A673 (cell line): ENCODE results near the gene LCN6. TPM values are rescaled to one million over a fixed set of nuclear protein-coding genes. Genes with fewer than 3 reads are reported as not detected.
A peak's percentile ranks its signal among the peaks of the same experiment; 100 is the strongest.

Source experiments
- BruUV-seq: library from RNA; stranded (reverse); fragments of 400-500 nt; replicated peaks from 2 replicates; lab custom pipeline; 2021; lab: Mats Ljungman, UMichigan
- CTCF ChIA-PET: fragments of 300-600 bp; sonication (Branson Sonifier 250); formaldehyde crosslinking; loops from one replicate; lab custom pipeline; 2022; ENCODE audit warnings: antibody characterized with exemption; lab: Charles Lee
- POLR2A ChIA-PET: fragments of 300-600 bp; sonication (Branson Sonifier 250); formaldehyde crosslinking; loops from one replicate; lab custom pipeline; 2022; ENCODE audit warnings: antibody characterized with exemption; ENCODE audit not compliant: low non-redundant PET; lab: Charles Lee
- DNase-seq: peaks from one replicate; pipeline ENCODE4 v3.0.0-alpha.2; 2015; ENCODE audit warnings: low spot score
- H3K27ac ChIP-seq: fragments of 200-600 bp; sonication (generic); 2 replicates; pipeline ENCODE4 v1.5.1; 2016; ENCODE audit warnings: mixed run types, low read depth, mild to moderate bottlenecking, mixed read lengths, antibody characterized with exemption, low read length; ENCODE audit not compliant: poor library complexity, severe bottlenecking
- H3K27me3 ChIP-seq: fragments of 200-600 bp; sonication (generic); replicated peaks from 2 replicates; pipeline ENCODE4 v1.6.1; 2017; ENCODE audit warnings: mixed run types, low read depth, mild to moderate bottlenecking, mixed read lengths, antibody characterized with exemption, low read length; ENCODE audit not compliant: insufficient read depth, poor library complexity
- H3K36me3 ChIP-seq: fragments of 200-600 bp; sonication (generic); 2 replicates; pipeline ENCODE4 v1.6.1; 2016; ENCODE audit warnings: mixed run types, mild to moderate bottlenecking, mixed read lengths, antibody characterized with exemption, low read length; ENCODE audit not compliant: insufficient read depth, poor library complexity, severe bottlenecking
- H3K4me1 ChIP-seq: fragments of 200-600 bp; sonication (generic); 2 replicates; pipeline ENCODE4 v1.6.1; 2017; ENCODE audit warnings: mixed run types, mild to moderate bottlenecking, mixed read lengths, antibody characterized with exemption, low read length; ENCODE audit not compliant: insufficient read depth, poor library complexity, severe bottlenecking
- H3K4me3 ChIP-seq: fragments of 200-600 bp; sonication (generic); 2 replicates; pipeline ENCODE4 v1.5.1; 2016; ENCODE audit warnings: low read depth, mixed run types, mild to moderate bottlenecking, mixed read lengths, low read length; ENCODE audit not compliant: poor library complexity, severe bottlenecking
- H3K9me3 ChIP-seq: fragments of 200-600 bp; sonication (generic); 2 replicates; pipeline ENCODE4 v1.6.1; 2016; ENCODE audit warnings: mixed run types, low read depth, mild to moderate bottlenecking, mixed read lengths, antibody characterized with exemption, low read length; ENCODE audit not compliant: poor library complexity, severe bottlenecking
- CTCF ChIP-seq: fragments of 300-800, 200-600 bp; sonication (generic); conservative IDR thresholded peaks from 2 replicates; pipeline ENCODE4 v1.5.1; 2017; ENCODE audit warnings: low read depth, mild to moderate bottlenecking, antibody characterized with exemption, low read length, moderate library complexity, mixed read lengths
- EZH2 ChIP-seq: fragments of 200-600 bp; sonication (generic); IDR thresholded peaks from 2 replicates; pipeline ENCODE4 v1.6.1; 2017; ENCODE audit warnings: borderline replicate concordance, low read depth, mild to moderate bottlenecking, mixed read lengths, antibody characterized with exemption, low read length; ENCODE audit not compliant: poor library complexity, severe bottlenecking
- intact Hi-C: fragments of 100-400 bp; cut with micrococcal nuclease; formaldehyde crosslinking; loops from one replicate; pipeline ENCODE4 v1.10.0; 2022; ENCODE audit not compliant: unreplicated experiment
- total RNA-seq: library from RNA; stranded (reverse); gene quantifications from 2 replicates; pipeline ENCODE4 v1.2.3, GENCODE V29; 2021

Gene LCN6
- total RNA-seq, 1 experiment from 2014 or later: not detected

GRCh38 chr9:136729926-136730325, 18.4 kb downstream of the LCN6 start:
- Histone ChIP-seq H3K4me3 (peak overlapping the region; percentile 95), H3K27me3 (no peaks in the 10 kb centered on the region), H3K4me1 (peaks cover 20% of the 10 kb centered on the region), H3K9me3 (no peaks in the 10 kb centered on the region), H3K36me3 (peaks cover 19% of the 10 kb centered on the region), H3K27ac (peak overlapping the region; percentile 17)
- intact Hi-C loops: no loop called here
- DNase-seq: no peak
- TSS peak; percentile 50 for BruUV-seq
- ChIA-PET POLR2A (no interaction called here), CTCF (no interaction called here)
- TF ChIP-seq CTCF (no peak), EZH2 (no peak)

- Histone ChIP-seq H3K27me3 (no peaks in the 10 kb centered on the region), H3K4me1 (peaks cover 20% of the 10 kb centered on the region), H3K9me3 (no peaks in the 10 kb centered on the region), H3K4me3 (peak overlapping the region; percentile 95), H3K36me3 (peaks cover 27% of the 10 kb centered on the region), H3K27ac (peak overlapping the region; percentile 94)
- ChIA-PET CTCF (no interaction called here), POLR2A (interaction anchor here (0.6 kb wide), 1 partner anchor 10 kb away, joined by 8 read pairs; no protein-coding TSS in a partner anchor)
- DNase-seq: peak; percentile 46
- BruUV-seq: no TSS peak
- intact Hi-C loops: no loop called here
- TF ChIP-seq EZH2: no peak
- no peak for TF ChIP-seq CTCF
These were observed 19.2 kb downstream of the LCN6 start for GRCh38 chr9:136729144-136729543.

GRCh38 chr9:136728548-136729123, 19.7 kb downstream of the LCN6 start:
- Histone ChIP-seq H3K4me1 (peaks cover 20% of the 10 kb centered on the region), H3K9me3 (no peaks in the 10 kb centered on the region), H3K4me3 (peak overlapping the region; percentile 95), H3K36me3 (peaks cover 32% of the 10 kb centered on the region), H3K27ac (peak overlapping the region; percentile 94), H3K27me3 (no peaks in the 10 kb centered on the region)
- ChIA-PET CTCF (interaction anchor here (0.6 kb wide), 2 partner anchors 141 to 318 kb away, joined by 3 to 10 read pairs; no protein-coding TSS in a partner anchor), POLR2A (interaction anchor here (0.6 kb wide), 1 partner anchor 10 kb away, joined by 8 read pairs; no protein-coding TSS in a partner anchor)
- BruUV-seq: no TSS peak
- intact Hi-C loops: no loop called here
- TF ChIP-seq CTCF (no peak), EZH2 (no peak)
- DNase-seq: no peak
